Colonic mucosa (tissue), 4 donors: ENCODE measurements around the gene STRA6. TPM values are rescaled to one million over a fixed set of nuclear protein-coding genes. Genes with fewer than 3 reads are reported as not detected.
A peak's percentile ranks its signal among the peaks of the same experiment; 100 is the strongest.

ENCODE experiments used
- DNase-seq: peaks from one replicate; pipeline ENCODE4 v3.0.0-alpha.2; 2020
- H3K27ac ChIP-seq: fragments of 200-600 bp; one replicate; pipeline ENCODE4 v1.8.0; 2021
- H3K27me3 ChIP-seq: fragments of 200-600 bp; one replicate; pipeline ENCODE4 v1.8.0; 2021
- H3K36me3 ChIP-seq: fragments of 200-600 bp; one replicate; pipeline ENCODE4 v1.8.0; 2021
- H3K4me1 ChIP-seq: fragments of 200-600 bp; one replicate; pipeline ENCODE4 v1.8.0; 2021; ENCODE audit warnings: mild to moderate bottlenecking
- H3K4me3 ChIP-seq: fragments of 200-600 bp; one replicate; pipeline ENCODE4 v1.8.0; 2021
- H3K9ac ChIP-seq, 2 donors: one replicate each; pipeline ENCODE4 v1.7.0; 2013; ENCODE audit warnings: control low read depth in 2 of 2, low read depth in 2 of 2, low read length in 2 of 2
- H3K9me3 ChIP-seq: fragments of 200-600 bp; one replicate; pipeline ENCODE4 v1.8.0; 2021
- intact Hi-C: fragments of 100-400 bp; cut with DNase I; formaldehyde crosslinking; loops from one replicate; pipeline ENCODE4 v1.14.1; 2022
- total RNA-seq, 2 donors: library from RNA; stranded (reverse); fragmentation: NEBNext Ultra II Directional in 1 of 2; extraction: Animal tissue kit (Norgen Biotek cat#: 25700) in 1 of 2; gene quantifications; one replicate each; pipeline ENCODE4 v1.2.1, GENCODE V29; 2021
- TF ChIP-seq, protein P1 (sequence below): fragments of 200-600 bp; IDR thresholded peaks from one replicate; pipeline ENCODE4 v1.8.0; 2022; ENCODE audit warnings: antibody characterized with exemption, mild to moderate bottlenecking
- donor health status: healthy.
- donor health status: DM: no; HTN: no; CAD: no.
- donor health status: DM: no; HTN: no; CAD: no.

Gene STRA6
- total RNA-seq, 2 donors from 2014 or later, result not detected

DNA sequence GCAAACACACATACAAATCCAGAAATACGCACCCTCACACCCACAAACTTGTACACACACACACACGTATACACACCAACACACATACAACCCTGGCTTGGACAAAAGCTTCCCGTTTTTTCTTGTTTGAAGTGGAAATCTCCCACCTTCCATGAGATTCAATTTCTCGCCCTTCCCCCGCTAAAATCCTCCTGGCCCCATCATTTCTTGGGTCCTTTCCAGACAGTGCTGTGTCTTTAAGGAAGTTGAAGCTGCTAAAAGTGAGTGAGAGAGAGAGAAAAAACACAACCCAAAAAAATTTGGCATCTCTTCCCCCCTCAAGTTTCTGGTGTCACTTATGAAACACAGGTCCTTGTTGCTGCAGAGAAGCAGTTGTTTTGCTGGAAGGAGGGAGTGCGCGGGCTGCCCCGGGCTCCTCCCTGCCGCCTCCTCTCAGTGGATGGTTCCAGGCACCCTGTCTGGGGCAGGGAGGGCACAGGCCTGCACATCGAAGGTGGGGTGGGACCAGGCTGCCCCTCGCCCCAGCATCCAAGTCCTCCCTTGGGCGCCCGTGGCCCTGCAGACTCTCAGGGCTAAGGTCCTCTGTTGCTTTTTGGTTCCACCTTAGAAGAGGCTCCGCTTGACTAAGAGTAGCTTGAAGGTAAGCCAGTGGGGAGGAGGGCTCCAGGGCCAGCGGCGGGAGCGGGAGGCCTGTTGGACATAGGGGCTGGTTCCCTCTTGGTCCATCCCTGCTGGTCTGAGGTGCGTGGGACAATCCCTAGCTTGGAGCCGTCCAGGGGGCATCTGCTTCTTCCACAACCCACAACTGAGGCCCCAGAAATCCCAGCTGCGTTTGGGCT is 29.0 kb downstream of the STRA6 start, which contains the start of gene ISLR:
ISLR (plus strand) TSS at position 331 of the 839 bp plus-strand sequence. CDS start 1,149 bp downstream, outside the sequence.
- DNase-seq, result no peak
- Histone ChIP-seq H3K9me3 (no peaks in the 10 kb centered on the region), H3K4me3 (peak within 1 kb of the TSS; percentile 2), H3K4me1 (no peaks in the 10 kb centered on the region), H3K27me3 (no peaks in the 10 kb centered on the region), H3K9ac (peak within 1 kb of the TSS; percentile 12 to 35), H3K27ac (peak within 1 kb of the TSS; percentile 36), H3K36me3 (no peaks in the 10 kb centered on the region)
- intact Hi-C loops, result no loop called here
- TF ChIP-seq, protein P1, sequence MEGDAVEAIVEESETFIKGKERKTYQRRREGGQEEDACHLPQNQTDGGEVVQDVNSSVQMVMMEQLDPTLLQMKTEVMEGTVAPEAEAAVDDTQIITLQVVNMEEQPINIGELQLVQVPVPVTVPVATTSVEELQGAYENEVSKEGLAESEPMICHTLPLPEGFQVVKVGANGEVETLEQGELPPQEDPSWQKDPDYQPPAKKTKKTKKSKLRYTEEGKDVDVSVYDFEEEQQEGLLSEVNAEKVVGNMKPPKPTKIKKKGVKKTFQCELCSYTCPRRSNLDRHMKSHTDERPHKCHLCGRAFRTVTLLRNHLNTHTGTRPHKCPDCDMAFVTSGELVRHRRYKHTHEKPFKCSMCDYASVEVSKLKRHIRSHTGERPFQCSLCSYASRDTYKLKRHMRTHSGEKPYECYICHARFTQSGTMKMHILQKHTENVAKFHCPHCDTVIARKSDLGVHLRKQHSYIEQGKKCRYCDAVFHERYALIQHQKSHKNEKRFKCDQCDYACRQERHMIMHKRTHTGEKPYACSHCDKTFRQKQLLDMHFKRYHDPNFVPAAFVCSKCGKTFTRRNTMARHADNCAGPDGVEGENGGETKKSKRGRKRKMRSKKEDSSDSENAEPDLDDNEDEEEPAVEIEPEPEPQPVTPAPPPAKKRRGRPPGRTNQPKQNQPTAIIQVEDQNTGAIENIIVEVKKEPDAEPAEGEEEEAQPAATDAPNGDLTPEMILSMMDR, result no peak

DNA sequence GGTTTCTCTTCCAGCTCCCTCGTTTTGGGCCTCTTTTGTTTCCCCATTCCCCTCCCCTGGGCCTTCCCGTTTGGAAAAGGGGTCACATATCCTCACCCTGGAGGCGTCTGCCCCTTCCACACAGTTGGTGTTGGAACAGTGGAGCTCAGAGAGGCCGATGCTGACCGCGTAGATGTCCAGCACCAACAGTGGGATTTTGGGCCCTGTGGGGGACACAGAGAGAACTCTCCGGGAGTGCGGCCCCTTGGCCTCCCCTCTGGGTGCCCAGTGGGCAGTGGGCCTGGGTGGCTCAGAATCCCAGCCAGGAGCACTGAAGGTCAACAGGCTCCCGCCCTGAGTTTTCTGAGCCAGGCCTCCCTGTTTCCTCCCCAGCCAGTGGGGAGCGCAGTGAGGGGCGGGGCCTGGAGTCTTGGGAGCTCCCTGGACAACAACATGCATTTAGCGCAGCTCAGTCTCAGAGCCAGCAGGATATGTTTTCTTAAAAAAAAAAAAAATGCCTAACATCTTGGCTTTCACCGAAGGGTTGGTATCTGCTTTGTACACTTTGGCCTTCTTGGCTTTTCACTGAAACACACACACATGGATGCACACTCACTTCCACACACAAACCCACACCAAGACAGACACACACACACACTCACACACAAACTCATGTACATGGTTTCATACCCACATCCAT is 29.7 kb downstream of the STRA6 start:
- TF ChIP-seq, protein P1, result no peak
- no peaks in the 10 kb centered on the region for H3K27me3 ChIP-seq
- intact Hi-C loops, result no loop called here
- no peak overlapping the region for H3K4me3 ChIP-seq
- peak; percentile 41 for DNase-seq
- H3K9ac ChIP-seq, result peak overlapping the region in 1 of 2 donors; percentile 35
- peak overlapping the region; percentile 27 for H3K27ac ChIP-seq
- H3K4me1 ChIP-seq, result no peaks in the 10 kb centered on the region
- no peaks in the 10 kb centered on the region for H3K36me3 ChIP-seq
- H3K9me3 ChIP-seq, result no peaks in the 10 kb centered on the region

DNA sequence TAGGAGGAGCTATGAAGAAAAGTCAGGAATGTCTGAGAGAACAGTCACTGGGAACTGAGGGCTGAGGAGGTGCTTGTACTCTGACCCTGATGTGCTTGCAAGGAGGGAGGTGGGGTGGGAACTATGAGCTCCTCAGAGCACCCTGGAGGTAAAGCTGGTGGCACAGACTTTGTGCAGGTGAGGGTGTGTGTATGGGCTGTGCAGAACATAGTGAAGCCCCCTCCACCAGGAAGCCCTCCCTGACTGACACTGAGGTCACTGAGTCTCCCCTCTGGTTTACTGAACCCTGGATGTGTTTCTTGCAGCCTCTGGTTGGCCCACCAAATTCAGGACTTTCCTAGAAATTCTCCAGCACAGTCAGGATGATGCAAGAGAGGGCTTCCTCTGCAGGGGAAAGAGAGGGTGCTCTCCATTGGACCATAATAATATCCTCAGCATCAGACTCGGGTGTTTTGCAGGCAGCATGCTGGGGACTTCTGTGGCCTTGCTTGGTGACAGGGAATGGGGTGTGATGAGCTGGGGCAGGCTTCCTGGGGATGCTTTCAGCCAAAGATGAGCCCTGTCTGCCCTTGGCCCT is 30.5 kb downstream of the STRA6 start:
- DNase-seq, result no peak
- H3K36me3 ChIP-seq, result no peaks in the 10 kb centered on the region
- H3K4me3 ChIP-seq, result no peak overlapping the region
- TF ChIP-seq, protein P1, result no peak
- peak overlapping the region; percentile 27 for H3K27ac ChIP-seq
- no peaks in the 10 kb centered on the region for H3K27me3 ChIP-seq
- no peak overlapping the region for H3K9ac ChIP-seq
- intact Hi-C loops, result no loop called here
- H3K4me1 ChIP-seq, result no peaks in the 10 kb centered on the region
- no peaks in the 10 kb centered on the region for H3K9me3 ChIP-seq

DNA sequence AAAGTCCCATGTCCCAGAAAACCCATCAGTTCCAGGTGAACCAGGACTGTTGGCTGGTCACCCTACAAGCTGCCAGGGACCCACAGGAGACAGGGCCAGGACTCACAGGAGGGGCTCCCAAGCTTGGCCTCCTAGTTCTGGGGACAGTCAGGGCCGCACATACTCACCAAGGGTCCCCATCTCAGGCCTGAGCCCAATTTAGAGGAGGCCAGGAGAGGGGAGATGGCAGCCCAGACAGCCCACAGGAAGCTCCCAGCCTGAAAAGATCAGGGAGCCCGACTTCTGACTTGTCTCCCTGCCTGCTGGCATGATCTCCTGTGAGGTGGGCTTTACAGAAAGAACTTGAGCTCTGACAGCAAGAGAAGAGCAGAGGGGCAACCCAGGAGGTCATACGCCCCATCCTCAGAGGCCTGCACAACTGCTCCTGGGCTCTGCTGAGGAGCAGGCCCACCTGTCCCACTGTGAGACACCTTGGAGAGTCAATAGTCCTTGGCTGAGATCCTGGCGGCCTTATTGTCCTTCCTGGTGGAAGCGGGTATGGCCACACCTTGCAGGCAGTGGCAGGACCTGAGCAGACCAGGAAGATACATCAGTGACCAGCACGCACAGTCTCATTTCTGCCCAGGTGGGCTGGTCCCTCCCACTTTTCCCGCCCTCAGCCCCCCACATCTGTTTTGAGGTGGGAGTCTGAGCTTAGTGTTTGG is 31.6 kb downstream of the STRA6 start:
- Histone ChIP-seq H3K9ac (no peak overlapping the region), H3K27ac (no peak overlapping the region), H3K4me1 (no peaks in the 10 kb centered on the region), H3K4me3 (no peak overlapping the region), H3K9me3 (no peaks in the 10 kb centered on the region), H3K36me3 (no peaks in the 10 kb centered on the region), H3K27me3 (no peaks in the 10 kb centered on the region)
- intact Hi-C loops, result no loop called here
- TF ChIP-seq, protein P1, result no peak
- DNase-seq, result no peak
